H9 (cell line): ENCODE data around the gene TAF1C. TPM values are rescaled to one million over a fixed set of nuclear protein-coding genes. Genes with fewer than 3 reads are reported as not detected.
A peak's percentile ranks its signal among the peaks of the same experiment; 100 is the strongest.

Source experiments
- DNase-seq: peaks from one replicate; pipeline ENCODE4 v3.0.0-alpha.2; 2017
- H2AFZ ChIP-seq: one replicate; pipeline ENCODE4 v1.6.1; 2013; ENCODE audit warnings: mild to moderate bottlenecking, low read length, control low read depth, moderate library complexity
- H2AK5ac ChIP-seq: 2 replicates; pipeline ENCODE4 v1.6.1; 2013; ENCODE audit warnings: low read length, control low read depth, mixed read lengths; ENCODE audit not compliant: insufficient read length
- H2BK120ac ChIP-seq: one replicate; pipeline ENCODE4 v1.6.1; 2013; ENCODE audit warnings: low read depth, mild to moderate bottlenecking, low read length, control low read depth, inconsistent platforms; ENCODE audit not compliant: poor library complexity, severe bottlenecking
- H2BK12ac ChIP-seq: 2 replicates; pipeline ENCODE4 v1.6.1; 2013; ENCODE audit warnings: low read length, control low read depth, mixed read lengths, low read depth; ENCODE audit not compliant: insufficient read length
- H2BK15ac ChIP-seq: 2 replicates; pipeline ENCODE4 v1.6.1; 2013; ENCODE audit warnings: low read depth, low read length, control low read depth
- H2BK20ac ChIP-seq: one replicate; pipeline ENCODE4 v1.6.1; 2013; ENCODE audit warnings: low read depth, mild to moderate bottlenecking, low read length, control low read depth, inconsistent platforms; ENCODE audit not compliant: poor library complexity, severe bottlenecking
- H2BK5ac ChIP-seq: 2 replicates; pipeline ENCODE4 v1.6.1; 2013; ENCODE audit warnings: low read length, control low read depth, mixed read lengths; ENCODE audit not compliant: insufficient read length
- H3K14ac ChIP-seq: 2 replicates; pipeline ENCODE4 v1.6.1; 2013; ENCODE audit warnings: low read length, control low read depth; ENCODE audit not compliant: insufficient read depth
- H3K18ac ChIP-seq: 2 replicates; pipeline ENCODE4 v1.6.1; 2013; ENCODE audit warnings: low read depth, mild to moderate bottlenecking, mixed read lengths, low read length, control low read depth; ENCODE audit not compliant: insufficient read length
- H3K23ac ChIP-seq: 2 replicates; pipeline ENCODE4 v1.6.1; 2013; ENCODE audit warnings: low read length, control low read depth, mixed read lengths, low read depth; ENCODE audit not compliant: insufficient read length
- H3K23me2 ChIP-seq: 2 replicates; pipeline ENCODE4 v1.6.1; 2013; ENCODE audit warnings: low read depth, mild to moderate bottlenecking, mixed read lengths, low read length, control low read depth; ENCODE audit not compliant: insufficient read length, poor library complexity, severe bottlenecking
- H3K27ac ChIP-seq: 2 replicates; pipeline ENCODE4 v1.5.1; 2013; ENCODE audit warnings: low read length, control low read depth, mixed read lengths, low read depth; ENCODE audit not compliant: insufficient read length
- H3K27me3 ChIP-seq: 2 replicates; pipeline ENCODE4 v1.6.1; 2013; ENCODE audit warnings: low read length, control low read depth, inconsistent platforms; ENCODE audit not compliant: insufficient read depth
- H3K4ac ChIP-seq: 2 replicates; pipeline ENCODE4 v1.6.1; 2013; ENCODE audit warnings: low read depth, mild to moderate bottlenecking, control low read depth, inconsistent platforms, low read length, moderate library complexity
- H3K4me1 ChIP-seq: 2 replicates; pipeline ENCODE4 v1.6.1; 2013; ENCODE audit warnings: low read length, control low read depth, inconsistent platforms; ENCODE audit not compliant: insufficient read depth
- H3K4me2 ChIP-seq: 2 replicates; pipeline ENCODE4 v1.6.1; 2013; ENCODE audit warnings: low read length, control low read depth, mixed read lengths; ENCODE audit not compliant: insufficient read length, insufficient read depth
- H3K56ac ChIP-seq: 2 replicates; pipeline ENCODE4 v1.6.1; 2013; ENCODE audit warnings: low read depth, mild to moderate bottlenecking, mixed read lengths, low read length, control low read depth; ENCODE audit not compliant: insufficient read length
- H3K79me1 ChIP-seq: 2 replicates; pipeline ENCODE4 v1.6.1; 2013; ENCODE audit warnings: low read depth, mild to moderate bottlenecking, moderate library complexity, low read length, control low read depth, inconsistent platforms; ENCODE audit not compliant: insufficient read depth, poor library complexity, severe bottlenecking
- H3K79me2 ChIP-seq: 2 replicates; pipeline ENCODE4 v1.6.1; 2013; ENCODE audit warnings: low read length, control low read depth, inconsistent platforms; ENCODE audit not compliant: insufficient read depth
- H3K9ac ChIP-seq: 2 replicates; pipeline ENCODE4 v1.6.1; 2013; ENCODE audit warnings: low read length, control low read depth, mixed read lengths; ENCODE audit not compliant: insufficient read length; ENCODE audit errors: extremely low read depth
- H3K9me3 ChIP-seq: one replicate; pipeline ENCODE4 v1.6.1; 2013; ENCODE audit warnings: low read depth, low read length, inconsistent platforms; ENCODE audit not compliant: control insufficient read depth
- H3T11ph ChIP-seq: one replicate; pipeline ENCODE4 v1.6.1; 2013; ENCODE audit warnings: mild to moderate bottlenecking, low read length, control low read depth, inconsistent platforms
- H4K20me1 ChIP-seq: one replicate; pipeline ENCODE4 v1.6.1; 2013; ENCODE audit not compliant: control insufficient read depth, insufficient read length, insufficient read depth
- H4K5ac ChIP-seq: 2 replicates; pipeline ENCODE4 v1.6.1; 2013; ENCODE audit warnings: low read depth, mild to moderate bottlenecking, mixed read lengths, low read length, control low read depth; ENCODE audit not compliant: insufficient read length
- H4K8ac ChIP-seq: replicated peaks from 2 replicates; pipeline ENCODE4 v1.6.1; 2013; ENCODE audit warnings: low read length, control low read depth, mixed read lengths, low read depth; ENCODE audit not compliant: insufficient read length
- H4K91ac ChIP-seq: 2 replicates; pipeline ENCODE4 v1.6.1; 2013; ENCODE audit warnings: low read depth, mild to moderate bottlenecking, moderate library complexity, mixed read lengths, low read length, control low read depth; ENCODE audit not compliant: insufficient read length
- H3K27ac Mint-ChIP-seq, 3 experiments: 2 replicates in 2 of 3; 3 replicates in 1 of 3; pipeline ENCODE4 v1.8.0; 2020 to 2021; ENCODE audit warnings: mixed read lengths in 3 of 3, mild to moderate bottlenecking in 1 of 3, moderate library complexity in 1 of 3
- H3K27me3 Mint-ChIP-seq: 2 replicates; pipeline ENCODE4 v1.8.0; 2021; ENCODE audit warnings: low read depth, mild to moderate bottlenecking, moderate library complexity, mixed read lengths
- H3K36me3 Mint-ChIP-seq, 3 experiments: 2 replicates in 2 of 3; 3 replicates in 1 of 3; pipeline ENCODE4 v1.8.0; 2020 to 2021; ENCODE audit warnings: low read depth in 3 of 3, mixed read lengths in 3 of 3; ENCODE audit not compliant: insufficient read depth in 1 of 3
- H3K4me1 Mint-ChIP-seq, 2 experiments: 2 replicates each; pipeline ENCODE4 v1.8.0; 2020; ENCODE audit warnings: mixed read lengths in 2 of 2
- H3K4me3 Mint-ChIP-seq, 2 experiments: 2 replicates in 1 of 2; 3 replicates in 1 of 2; pipeline ENCODE4 v1.8.0; 2020 to 2021; ENCODE audit warnings: mild to moderate bottlenecking in 2 of 2, mixed read lengths in 2 of 2, moderate library complexity in 1 of 2
- H3K9me3 Mint-ChIP-seq, 2 experiments: 2 replicates in 1 of 2; 3 replicates in 1 of 2; pipeline ENCODE4 v1.8.0; 2020; ENCODE audit warnings: mild to moderate bottlenecking in 2 of 2, mixed read lengths in 2 of 2, moderate library complexity in 1 of 2
- CTCF ChIP-seq: fragments of 200-600 bp; sonication (generic); conservative IDR thresholded peaks from 3 replicates; pipeline ENCODE4 v1.8.0; 2021; ENCODE audit warnings: antibody characterized with exemption, mild to moderate bottlenecking
- WGBS: extraction: QIAGEN DNeasy Blood & Tissue Kit; methylation state at CpG from one replicate; pipeline ENCODE4 v1.1.7; 2013; ENCODE audit warnings: missing lambda C conversion rate, low lambda C conversion rate, mixed read lengths; ENCODE audit not compliant: insufficient read length; ENCODE audit errors: extremely low coverage; 5-methylcytosine and 5-hydroxymethylcytosine counted together
- total RNA-seq: library from RNA; stranded (reverse); gene quantifications from 2 replicates; pipeline ENCODE4 v1.2.1, GENCODE V29; 2021

The TAF1C gene
- total RNA-seq, 1 experiment from 2014 or later = 78.6 TPM

GRCh38 chr16:84143081-84143480 is 43.8 kb downstream of the TAF1C start:
- no peak for DNase-seq
- Histone ChIP-seq H3K4me2 (peak overlapping the region; percentile 77), H3K9me3 (no peaks in the 10 kb centered on the region), H4K20me1 (no peaks in the 10 kb centered on the region), H4K8ac (no peak overlapping the region), H2AK5ac (no peak overlapping the region), H3K56ac (no peak overlapping the region), H3K23me2 (peaks cover 9% of the 10 kb centered on the region), H3K14ac (no peak overlapping the region), H2BK12ac (no peak overlapping the region), H4K91ac (no peak overlapping the region), H2BK120ac (no peak overlapping the region), H3K23ac (no peak overlapping the region), H3K27ac (no peak overlapping the region), H2BK15ac (no peak overlapping the region), H2BK5ac (no peak overlapping the region), H3K79me1 (peaks cover 3% of the 10 kb centered on the region), H2BK20ac (no peak overlapping the region), H3T11ph (no peak overlapping the region), H3K27me3 (no peaks in the 10 kb centered on the region), H4K5ac (no peak overlapping the region), H3K79me2 (peaks cover 4% of the 10 kb centered on the region; the same call in 1 of the 2 replicates), H3K18ac (no peak overlapping the region), H3K4ac (no peak overlapping the region), H3K9ac (no peak overlapping the region), H3K4me1 (peaks cover 7% of the 10 kb centered on the region; the same call in 1 of the 2 replicates), H2AFZ (no peak overlapping the region)
- Mint-ChIP-seq H3K36me3 (peaks cover 4 to 18% (median 6%) of the 10 kb centered on the region in 3 experiments; a peak in 6 of 7 replicates), H3K9me3 (peaks cover 0 to 9% of the 10 kb centered on the region in 2 experiments; a peak in 1 of 5 replicates), H3K27ac (no peak overlapping the region), H3K4me3 (peak overlapping the region; percentile 95 to 99; a peak in 4 of 5 replicates), H3K27me3 (peaks cover 16% of the 10 kb centered on the region), H3K4me1 (peaks cover 28 to 35% of the 10 kb centered on the region in 2 experiments)
- no peak for TF ChIP-seq CTCF
- no CpG with 5 or more reads among the region's 1 CpG for WGBS
